HepG2 (cell line): ENCODE results near the gene SP140L.

Experiments
- BCL6 ChIP-seq: IDR thresholded peaks from 2 replicates; pipeline ENCODE4 v1.6.1; 2016; ENCODE audit warnings: missing genetic modification reagents, missing compliant biosample characterization
- CC2D1A ChIP-seq: sonication (generic); formaldehyde crosslinking; IDR thresholded peaks from 2 replicates; pipeline ENCODE4 v1.8.1; 2023; ENCODE audit warnings: mild to moderate bottlenecking, missing genetic modification reagents
- GLI4 ChIP-seq: sonication (generic); formaldehyde crosslinking; IDR thresholded peaks from 2 replicates; pipeline ENCODE4 v1.5.1; 2020; ENCODE audit warnings: missing genetic modification reagents, mild to moderate bottlenecking, moderate library complexity, borderline replicate concordance
- MAFK ChIP-seq, 2 experiments: IDR thresholded peaks in 1 of 2; conservative IDR thresholded peaks in 1 of 2; 2 replicates each; pipeline ENCODE4 v1.6.1; 2011; ENCODE audit warnings: improper control_type of control experiment in 2 of 2, low read length in 2 of 2
- MXI1 ChIP-seq: IDR thresholded peaks from 3 replicates; pipeline ENCODE4 v1.6.1; 2012; ENCODE audit warnings: low read depth, low read length, inconsistent platforms, borderline replicate concordance
- PLRG1 ChIP-seq: fragments of 450-650 bp; conservative IDR thresholded peaks from 2 replicates; pipeline ENCODE4 v1.6.1; 2016
- U2AF2 ChIP-seq: fragments of 200-400 bp; formaldehyde crosslinking; IDR thresholded peaks from 2 replicates; pipeline ENCODE4 v1.6.1; 2017; ENCODE audit warnings: low read depth, mild to moderate bottlenecking, low read length
- ZNF335 ChIP-seq: sonication (generic); formaldehyde crosslinking; IDR thresholded peaks from 2 replicates; pipeline ENCODE4 v1.4.0; 2020; ENCODE audit warnings: missing genetic modification reagents
- ZNF777 ChIP-seq: sonication (generic); formaldehyde crosslinking; IDR thresholded peaks from 2 replicates; pipeline ENCODE4 v1.4.0; 2020; ENCODE audit warnings: missing genetic modification reagents
- TF ChIP-seq, protein P1 (sequence below): sonication (generic); formaldehyde crosslinking; IDR thresholded peaks from 2 replicates; pipeline ENCODE4 v1.5.0; 2020; ENCODE audit warnings: mild to moderate bottlenecking, missing genetic modification reagents, moderate library complexity
- TF ChIP-seq, protein P2 (sequence below): sonication (generic); formaldehyde crosslinking; IDR thresholded peaks from 2 replicates; pipeline ENCODE4 v1.4.0; 2020; ENCODE audit warnings: missing genetic modification reagents
- TF ChIP-seq, protein P3 (sequence below): sonication (generic); formaldehyde crosslinking; IDR thresholded peaks from 2 replicates; pipeline ENCODE4 v1.9.0; 2022; ENCODE audit warnings: missing genetic modification reagents, mild to moderate bottlenecking, borderline replicate concordance
- TF ChIP-seq, protein P4 (sequence below), 2 experiments: fragments of 450-650 bp in 1 of 2; sonication (generic) in 1 of 2; formaldehyde crosslinking; IDR thresholded peaks; 2 replicates each; pipeline versions ENCODE4 v1.5.0 to v1.8.0; 2020 to 2022; ENCODE audit warnings: mild to moderate bottlenecking in 1 of 2, missing genetic modification reagents in 1 of 2
- TF ChIP-seq, protein P5 (sequence below): sonication (generic); formaldehyde crosslinking; IDR thresholded peaks from 2 replicates; pipeline ENCODE4 v1.4.0; 2020; ENCODE audit warnings: missing genetic modification reagents

DNA sequence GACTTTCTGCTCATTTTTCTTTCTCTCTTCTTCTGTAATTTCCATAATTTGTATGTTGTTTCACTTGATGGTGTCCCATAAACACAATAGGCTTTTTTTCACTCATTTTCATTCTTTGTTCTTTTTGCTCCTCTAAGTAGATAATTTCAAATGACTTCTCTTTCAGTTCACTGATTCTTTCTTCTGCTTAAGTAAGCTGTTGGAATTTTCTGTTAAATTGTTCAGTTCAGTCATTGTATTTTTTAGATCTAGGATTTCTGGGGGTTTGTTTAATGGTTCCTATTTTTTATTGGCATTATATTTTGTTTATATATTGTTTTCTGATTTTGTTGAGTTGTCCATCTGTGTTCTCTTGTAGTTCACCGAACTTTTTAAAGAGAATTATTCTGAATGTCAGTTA, 19.5 kb downstream of the SP140L start:
- TF ChIP-seq, protein P1, sequence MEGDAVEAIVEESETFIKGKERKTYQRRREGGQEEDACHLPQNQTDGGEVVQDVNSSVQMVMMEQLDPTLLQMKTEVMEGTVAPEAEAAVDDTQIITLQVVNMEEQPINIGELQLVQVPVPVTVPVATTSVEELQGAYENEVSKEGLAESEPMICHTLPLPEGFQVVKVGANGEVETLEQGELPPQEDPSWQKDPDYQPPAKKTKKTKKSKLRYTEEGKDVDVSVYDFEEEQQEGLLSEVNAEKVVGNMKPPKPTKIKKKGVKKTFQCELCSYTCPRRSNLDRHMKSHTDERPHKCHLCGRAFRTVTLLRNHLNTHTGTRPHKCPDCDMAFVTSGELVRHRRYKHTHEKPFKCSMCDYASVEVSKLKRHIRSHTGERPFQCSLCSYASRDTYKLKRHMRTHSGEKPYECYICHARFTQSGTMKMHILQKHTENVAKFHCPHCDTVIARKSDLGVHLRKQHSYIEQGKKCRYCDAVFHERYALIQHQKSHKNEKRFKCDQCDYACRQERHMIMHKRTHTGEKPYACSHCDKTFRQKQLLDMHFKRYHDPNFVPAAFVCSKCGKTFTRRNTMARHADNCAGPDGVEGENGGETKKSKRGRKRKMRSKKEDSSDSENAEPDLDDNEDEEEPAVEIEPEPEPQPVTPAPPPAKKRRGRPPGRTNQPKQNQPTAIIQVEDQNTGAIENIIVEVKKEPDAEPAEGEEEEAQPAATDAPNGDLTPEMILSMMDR (CRISPR knock-in tag) = no peak
- TF ChIP-seq PLRG1 = no peak
- TF ChIP-seq, protein P2, sequence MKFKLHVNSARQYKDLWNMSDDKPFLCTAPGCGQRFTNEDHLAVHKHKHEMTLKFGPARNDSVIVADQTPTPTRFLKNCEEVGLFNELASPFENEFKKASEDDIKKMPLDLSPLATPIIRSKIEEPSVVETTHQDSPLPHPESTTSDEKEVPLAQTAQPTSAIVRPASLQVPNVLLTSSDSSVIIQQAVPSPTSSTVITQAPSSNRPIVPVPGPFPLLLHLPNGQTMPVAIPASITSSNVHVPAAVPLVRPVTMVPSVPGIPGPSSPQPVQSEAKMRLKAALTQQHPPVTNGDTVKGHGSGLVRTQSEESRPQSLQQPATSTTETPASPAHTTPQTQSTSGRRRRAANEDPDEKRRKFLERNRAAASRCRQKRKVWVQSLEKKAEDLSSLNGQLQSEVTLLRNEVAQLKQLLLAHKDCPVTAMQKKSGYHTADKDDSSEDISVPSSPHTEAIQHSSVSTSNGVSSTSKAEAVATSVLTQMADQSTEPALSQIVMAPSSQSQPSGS = no peak
- TF ChIP-seq, protein P3, sequence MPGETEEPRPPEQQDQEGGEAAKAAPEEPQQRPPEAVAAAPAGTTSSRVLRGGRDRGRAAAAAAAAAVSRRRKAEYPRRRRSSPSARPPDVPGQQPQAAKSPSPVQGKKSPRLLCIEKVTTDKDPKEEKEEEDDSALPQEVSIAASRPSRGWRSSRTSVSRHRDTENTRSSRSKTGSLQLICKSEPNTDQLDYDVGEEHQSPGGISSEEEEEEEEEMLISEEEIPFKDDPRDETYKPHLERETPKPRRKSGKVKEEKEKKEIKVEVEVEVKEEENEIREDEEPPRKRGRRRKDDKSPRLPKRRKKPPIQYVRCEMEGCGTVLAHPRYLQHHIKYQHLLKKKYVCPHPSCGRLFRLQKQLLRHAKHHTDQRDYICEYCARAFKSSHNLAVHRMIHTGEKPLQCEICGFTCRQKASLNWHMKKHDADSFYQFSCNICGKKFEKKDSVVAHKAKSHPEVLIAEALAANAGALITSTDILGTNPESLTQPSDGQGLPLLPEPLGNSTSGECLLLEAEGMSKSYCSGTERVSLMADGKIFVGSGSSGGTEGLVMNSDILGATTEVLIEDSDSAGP (CRISPR knock-in tag) = no peak
- no peak for TF ChIP-seq MAFK (conservative IDR thresholded peaks at IDR 0.05 in 1 of 2, IDR thresholded peaks at IDR 0.05 in 1 of 2; ENCODE audit: low read length in 2 of 2)
- TF ChIP-seq ZNF335 (CRISPR knock-in tag) = no peak
- no peak for TF ChIP-seq ZNF777 (CRISPR knock-in tag)
- TF ChIP-seq U2AF2 = no peak
- no peak for TF ChIP-seq CC2D1A (CRISPR knock-in tag)
- TF ChIP-seq GLI4 (CRISPR knock-in tag) = no peak
- TF ChIP-seq MXI1 = no peak
- no peak for TF ChIP-seq BCL6 (CRISPR knock-in tag)
- TF ChIP-seq, protein P4, sequence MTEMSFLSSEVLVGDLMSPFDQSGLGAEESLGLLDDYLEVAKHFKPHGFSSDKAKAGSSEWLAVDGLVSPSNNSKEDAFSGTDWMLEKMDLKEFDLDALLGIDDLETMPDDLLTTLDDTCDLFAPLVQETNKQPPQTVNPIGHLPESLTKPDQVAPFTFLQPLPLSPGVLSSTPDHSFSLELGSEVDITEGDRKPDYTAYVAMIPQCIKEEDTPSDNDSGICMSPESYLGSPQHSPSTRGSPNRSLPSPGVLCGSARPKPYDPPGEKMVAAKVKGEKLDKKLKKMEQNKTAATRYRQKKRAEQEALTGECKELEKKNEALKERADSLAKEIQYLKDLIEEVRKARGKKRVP (CRISPR knock-in tag; IDR thresholded peaks at IDR 0.05) = no peak
- TF ChIP-seq, protein P5, sequence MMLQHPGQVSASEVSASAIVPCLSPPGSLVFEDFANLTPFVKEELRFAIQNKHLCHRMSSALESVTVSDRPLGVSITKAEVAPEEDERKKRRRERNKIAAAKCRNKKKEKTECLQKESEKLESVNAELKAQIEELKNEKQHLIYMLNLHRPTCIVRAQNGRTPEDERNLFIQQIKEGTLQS (CRISPR knock-in tag) = no peak
